K562 (cell line): ENCODE data around the gene LAGE3. TPM values are rescaled to one million over a fixed set of nuclear protein-coding genes. Genes with fewer than 3 reads are reported as not detected.

Experiments
- ARID1B ChIP-seq: fragments of 450-650 bp; IDR thresholded peaks from 2 replicates; pipeline ENCODE4 v1.6.1; 2016; ENCODE audit warnings: antibody characterized with exemption, mild to moderate bottlenecking, inconsistent platforms
- HLTF ChIP-seq: fragments of 450-650 bp; IDR thresholded peaks from 2 replicates; pipeline ENCODE4 v1.6.1; 2016
- KDM2B ChIP-seq: fragments of 250-450 bp; sonication (Bioruptor Pico); IDR thresholded peaks from 2 replicates; pipeline ENCODE4 v1.8.0; 2021; ENCODE audit warnings: mild to moderate bottlenecking, moderate library complexity
- PTTG1 ChIP-seq: fragments of 450-650 bp; IDR thresholded peaks from 2 replicates; pipeline ENCODE4 v1.6.1; 2016; ENCODE audit warnings: low read depth, mild to moderate bottlenecking, missing genetic modification characterization, missing compliant biosample characterization
- SMAD4 ChIP-seq: fragments of 250-450 bp; sonication (Bioruptor Pico); conservative IDR thresholded peaks from 2 replicates; pipeline ENCODE4 v1.8.0; 2021; ENCODE audit warnings: inconsistent platforms, mild to moderate bottlenecking, moderate library complexity
- ZNF75A ChIP-seq: fragments of 450-650 bp; formaldehyde crosslinking; IDR thresholded peaks from 2 replicates; pipeline ENCODE4 v1.4.0; 2020; ENCODE audit warnings: mild to moderate bottlenecking
- polyA plus RNA-seq, 8 experiments: library from polyadenylated mRNA; depleted of rRNA in 4 of 8; stranded (reverse) in 5 of 8; unstranded in 3 of 8; fragments of >200 nt; fragmentation: Nextera tagmentation in 2 of 8; fragmentation: Illumina TruSeq in 1 of 8; extraction: Ambion mirVana in 2 of 8; extraction: Trizol in 1 of 8; gene quantifications; 2 replicates each; pipeline versions ENCODE4 v1.2.1 to v1.2.3, GENCODE V29; 2011 to 2014; ENCODE audit warnings: inconsistent platforms in 1 of 8, missing spikeins in 1 of 8
- total RNA-seq, 7 experiments: library from RNA; depleted of rRNA in 6 of 7; stranded (reverse); fragments of >200 nt in 6 of 7; fragmentation: Illumina TruSeq in 2 of 7; extraction: Trizol in 2 of 7; gene quantifications; 2 replicates each; pipeline versions ENCODE4 v1.2.1 to v1.2.3, GENCODE V29; 2011 to 2021; ENCODE audit warnings: low replicate concordance in 1 of 7
- TF ChIP-seq, protein P1 (sequence below): fragments of 450-650 bp; IDR thresholded peaks from 2 replicates; pipeline ENCODE4 v1.6.1; 2017; ENCODE audit warnings: antibody characterized with exemption
- TF ChIP-seq, protein P2 (sequence below): fragments of 200-600 bp; sonication (generic); IDR thresholded peaks from one replicate; pipeline ENCODE4 v1.6.1; 2012; ENCODE audit warnings: mild to moderate bottlenecking, low read depth, low read length, inconsistent platforms
- TF ChIP-seq, protein P3 (sequence below): fragments of 250-450 bp; sonication (Bioruptor Pico); IDR thresholded peaks from 2 replicates; pipeline ENCODE4 v1.4.0; 2020; ENCODE audit warnings: mild to moderate bottlenecking, moderate library complexity
- TF ChIP-seq, protein P4 (sequence below): fragments of 450-650 bp; formaldehyde crosslinking; IDR thresholded peaks from 2 replicates; pipeline ENCODE4 v1.4.0; 2022; ENCODE audit warnings: mild to moderate bottlenecking, moderate library complexity

LAGE3 gene
- total and polyA plus RNA-seq, 9 of the 15 experiments (the other 6 are each of a cell fraction or from before 2014, with no cell fraction given), result 28.2 to 125 (median 35.8) TPM

DNA sequence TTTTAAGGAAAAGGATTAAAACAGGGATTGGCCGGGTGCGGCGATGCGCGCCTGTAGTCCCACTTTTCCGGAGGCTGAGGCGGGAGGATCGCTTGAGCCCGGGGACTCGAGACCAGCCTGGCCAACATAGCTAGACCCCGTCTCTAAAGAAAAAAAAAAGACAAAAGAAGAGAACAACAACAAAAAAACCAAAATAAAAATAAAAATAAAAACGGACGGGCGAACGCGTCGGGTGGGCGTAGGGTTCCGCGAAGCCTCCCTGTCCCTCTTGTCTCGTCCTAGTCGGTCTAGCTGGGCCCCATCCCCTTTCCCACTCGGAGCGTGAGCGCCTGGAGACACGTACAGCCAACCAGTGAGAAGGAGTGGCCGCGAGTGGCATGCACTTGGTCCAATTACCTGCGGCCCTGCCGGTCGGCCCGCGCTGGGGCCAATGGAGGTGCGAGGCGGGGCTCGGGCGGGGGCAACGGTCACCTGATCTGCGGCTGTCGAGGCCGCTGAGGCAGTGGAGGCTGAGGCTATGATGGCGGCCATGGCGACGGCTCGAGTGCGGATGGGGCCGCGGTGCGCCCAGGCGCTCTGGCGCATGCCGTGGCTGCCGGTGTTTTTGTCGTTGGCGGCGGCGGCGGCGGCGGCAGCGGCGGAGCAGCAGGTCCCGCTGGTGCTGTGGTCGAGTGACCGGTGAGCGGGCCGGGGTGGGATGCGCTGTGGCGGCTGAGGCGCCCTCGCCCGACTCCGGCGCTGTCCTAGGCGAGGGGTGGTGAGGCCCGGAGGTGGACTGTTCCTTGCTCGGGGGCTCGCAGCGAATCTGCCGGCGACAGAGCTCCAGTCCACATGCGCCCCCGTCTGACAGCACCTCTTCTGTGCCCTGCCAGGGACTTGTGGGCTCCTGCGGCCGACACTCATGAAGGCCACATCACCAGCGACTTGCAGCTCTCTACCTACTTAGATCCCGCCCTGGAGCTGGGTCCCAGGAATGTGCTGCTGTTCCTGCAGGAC is 50.6 kb downstream of the LAGE3 start, which contains the start of gene ATP6AP1 (continued):
- TF ChIP-seq, protein P1, sequence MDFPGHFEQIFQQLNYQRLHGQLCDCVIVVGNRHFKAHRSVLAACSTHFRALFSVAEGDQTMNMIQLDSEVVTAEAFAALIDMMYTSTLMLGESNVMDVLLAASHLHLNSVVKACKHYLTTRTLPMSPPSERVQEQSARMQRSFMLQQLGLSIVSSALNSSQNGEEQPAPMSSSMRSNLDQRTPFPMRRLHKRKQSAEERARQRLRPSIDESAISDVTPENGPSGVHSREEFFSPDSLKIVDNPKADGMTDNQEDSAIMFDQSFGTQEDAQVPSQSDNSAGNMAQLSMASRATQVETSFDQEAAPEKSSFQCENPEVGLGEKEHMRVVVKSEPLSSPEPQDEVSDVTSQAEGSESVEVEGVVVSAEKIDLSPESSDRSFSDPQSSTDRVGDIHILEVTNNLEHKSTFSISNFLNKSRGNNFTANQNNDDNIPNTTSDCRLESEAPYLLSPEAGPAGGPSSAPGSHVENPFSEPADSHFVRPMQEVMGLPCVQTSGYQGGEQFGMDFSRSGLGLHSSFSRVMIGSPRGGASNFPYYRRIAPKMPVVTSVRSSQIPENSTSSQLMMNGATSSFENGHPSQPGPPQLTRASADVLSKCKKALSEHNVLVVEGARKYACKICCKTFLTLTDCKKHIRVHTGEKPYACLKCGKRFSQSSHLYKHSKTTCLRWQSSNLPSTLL, result no peak
- TF ChIP-seq, protein P2, sequence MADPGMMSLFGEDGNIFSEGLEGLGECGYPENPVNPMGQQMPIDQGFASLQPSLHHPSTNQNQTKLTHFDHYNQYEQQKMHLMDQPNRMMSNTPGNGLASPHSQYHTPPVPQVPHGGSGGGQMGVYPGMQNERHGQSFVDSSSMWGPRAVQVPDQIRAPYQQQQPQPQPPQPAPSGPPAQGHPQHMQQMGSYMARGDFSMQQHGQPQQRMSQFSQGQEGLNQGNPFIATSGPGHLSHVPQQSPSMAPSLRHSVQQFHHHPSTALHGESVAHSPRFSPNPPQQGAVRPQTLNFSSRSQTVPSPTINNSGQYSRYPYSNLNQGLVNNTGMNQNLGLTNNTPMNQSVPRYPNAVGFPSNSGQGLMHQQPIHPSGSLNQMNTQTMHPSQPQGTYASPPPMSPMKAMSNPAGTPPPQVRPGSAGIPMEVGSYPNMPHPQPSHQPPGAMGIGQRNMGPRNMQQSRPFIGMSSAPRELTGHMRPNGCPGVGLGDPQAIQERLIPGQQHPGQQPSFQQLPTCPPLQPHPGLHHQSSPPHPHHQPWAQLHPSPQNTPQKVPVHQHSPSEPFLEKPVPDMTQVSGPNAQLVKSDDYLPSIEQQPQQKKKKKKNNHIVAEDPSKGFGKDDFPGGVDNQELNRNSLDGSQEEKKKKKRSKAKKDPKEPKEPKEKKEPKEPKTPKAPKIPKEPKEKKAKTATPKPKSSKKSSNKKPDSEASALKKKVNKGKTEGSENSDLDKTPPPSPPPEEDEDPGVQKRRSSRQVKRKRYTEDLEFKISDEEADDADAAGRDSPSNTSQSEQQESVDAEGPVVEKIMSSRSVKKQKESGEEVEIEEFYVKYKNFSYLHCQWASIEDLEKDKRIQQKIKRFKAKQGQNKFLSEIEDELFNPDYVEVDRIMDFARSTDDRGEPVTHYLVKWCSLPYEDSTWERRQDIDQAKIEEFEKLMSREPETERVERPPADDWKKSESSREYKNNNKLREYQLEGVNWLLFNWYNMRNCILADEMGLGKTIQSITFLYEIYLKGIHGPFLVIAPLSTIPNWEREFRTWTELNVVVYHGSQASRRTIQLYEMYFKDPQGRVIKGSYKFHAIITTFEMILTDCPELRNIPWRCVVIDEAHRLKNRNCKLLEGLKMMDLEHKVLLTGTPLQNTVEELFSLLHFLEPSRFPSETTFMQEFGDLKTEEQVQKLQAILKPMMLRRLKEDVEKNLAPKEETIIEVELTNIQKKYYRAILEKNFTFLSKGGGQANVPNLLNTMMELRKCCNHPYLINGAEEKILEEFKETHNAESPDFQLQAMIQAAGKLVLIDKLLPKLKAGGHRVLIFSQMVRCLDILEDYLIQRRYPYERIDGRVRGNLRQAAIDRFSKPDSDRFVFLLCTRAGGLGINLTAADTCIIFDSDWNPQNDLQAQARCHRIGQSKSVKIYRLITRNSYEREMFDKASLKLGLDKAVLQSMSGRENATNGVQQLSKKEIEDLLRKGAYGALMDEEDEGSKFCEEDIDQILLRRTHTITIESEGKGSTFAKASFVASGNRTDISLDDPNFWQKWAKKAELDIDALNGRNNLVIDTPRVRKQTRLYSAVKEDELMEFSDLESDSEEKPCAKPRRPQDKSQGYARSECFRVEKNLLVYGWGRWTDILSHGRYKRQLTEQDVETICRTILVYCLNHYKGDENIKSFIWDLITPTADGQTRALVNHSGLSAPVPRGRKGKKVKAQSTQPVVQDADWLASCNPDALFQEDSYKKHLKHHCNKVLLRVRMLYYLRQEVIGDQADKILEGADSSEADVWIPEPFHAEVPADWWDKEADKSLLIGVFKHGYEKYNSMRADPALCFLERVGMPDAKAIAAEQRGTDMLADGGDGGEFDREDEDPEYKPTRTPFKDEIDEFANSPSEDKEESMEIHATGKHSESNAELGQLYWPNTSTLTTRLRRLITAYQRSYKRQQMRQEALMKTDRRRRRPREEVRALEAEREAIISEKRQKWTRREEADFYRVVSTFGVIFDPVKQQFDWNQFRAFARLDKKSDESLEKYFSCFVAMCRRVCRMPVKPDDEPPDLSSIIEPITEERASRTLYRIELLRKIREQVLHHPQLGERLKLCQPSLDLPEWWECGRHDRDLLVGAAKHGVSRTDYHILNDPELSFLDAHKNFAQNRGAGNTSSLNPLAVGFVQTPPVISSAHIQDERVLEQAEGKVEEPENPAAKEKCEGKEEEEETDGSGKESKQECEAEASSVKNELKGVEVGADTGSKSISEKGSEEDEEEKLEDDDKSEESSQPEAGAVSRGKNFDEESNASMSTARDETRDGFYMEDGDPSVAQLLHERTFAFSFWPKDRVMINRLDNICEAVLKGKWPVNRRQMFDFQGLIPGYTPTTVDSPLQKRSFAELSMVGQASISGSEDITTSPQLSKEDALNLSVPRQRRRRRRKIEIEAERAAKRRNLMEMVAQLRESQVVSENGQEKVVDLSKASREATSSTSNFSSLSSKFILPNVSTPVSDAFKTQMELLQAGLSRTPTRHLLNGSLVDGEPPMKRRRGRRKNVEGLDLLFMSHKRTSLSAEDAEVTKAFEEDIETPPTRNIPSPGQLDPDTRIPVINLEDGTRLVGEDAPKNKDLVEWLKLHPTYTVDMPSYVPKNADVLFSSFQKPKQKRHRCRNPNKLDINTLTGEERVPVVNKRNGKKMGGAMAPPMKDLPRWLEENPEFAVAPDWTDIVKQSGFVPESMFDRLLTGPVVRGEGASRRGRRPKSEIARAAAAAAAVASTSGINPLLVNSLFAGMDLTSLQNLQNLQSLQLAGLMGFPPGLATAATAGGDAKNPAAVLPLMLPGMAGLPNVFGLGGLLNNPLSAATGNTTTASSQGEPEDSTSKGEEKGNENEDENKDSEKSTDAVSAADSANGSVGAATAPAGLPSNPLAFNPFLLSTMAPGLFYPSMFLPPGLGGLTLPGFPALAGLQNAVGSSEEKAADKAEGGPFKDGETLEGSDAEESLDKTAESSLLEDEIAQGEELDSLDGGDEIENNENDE, result no peak
- TF ChIP-seq PTTG1 (tag) (no peak), KDM2B (CRISPR knock-in tag) (no peak), HLTF (peak; percentile 42; the same call in 1 of the 2 replicates), SMAD4 (CRISPR knock-in tag) (no peak), ZNF75A (CRISPR knock-in tag) (no peak), ARID1B (no peak)
- TF ChIP-seq, protein P3, sequence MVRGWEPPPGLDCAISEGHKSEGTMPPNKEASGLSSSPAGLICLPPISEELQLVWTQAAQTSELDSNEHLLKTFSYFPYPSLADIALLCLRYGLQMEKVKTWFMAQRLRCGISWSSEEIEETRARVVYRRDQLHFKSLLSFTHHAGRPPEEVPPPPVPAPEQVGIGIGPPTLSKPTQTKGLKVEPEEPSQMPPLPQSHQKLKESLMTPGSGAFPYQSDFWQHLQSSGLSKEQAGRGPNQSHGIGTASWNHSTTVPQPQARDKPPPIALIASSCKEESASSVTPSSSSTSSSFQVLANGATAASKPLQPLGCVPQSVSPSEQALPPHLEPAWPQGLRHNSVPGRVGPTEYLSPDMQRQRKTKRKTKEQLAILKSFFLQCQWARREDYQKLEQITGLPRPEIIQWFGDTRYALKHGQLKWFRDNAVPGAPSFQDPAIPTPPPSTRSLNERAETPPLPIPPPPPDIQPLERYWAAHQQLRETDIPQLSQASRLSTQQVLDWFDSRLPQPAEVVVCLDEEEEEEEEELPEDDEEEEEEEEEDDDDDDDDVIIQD, result no peak
- TF ChIP-seq, protein P4, sequence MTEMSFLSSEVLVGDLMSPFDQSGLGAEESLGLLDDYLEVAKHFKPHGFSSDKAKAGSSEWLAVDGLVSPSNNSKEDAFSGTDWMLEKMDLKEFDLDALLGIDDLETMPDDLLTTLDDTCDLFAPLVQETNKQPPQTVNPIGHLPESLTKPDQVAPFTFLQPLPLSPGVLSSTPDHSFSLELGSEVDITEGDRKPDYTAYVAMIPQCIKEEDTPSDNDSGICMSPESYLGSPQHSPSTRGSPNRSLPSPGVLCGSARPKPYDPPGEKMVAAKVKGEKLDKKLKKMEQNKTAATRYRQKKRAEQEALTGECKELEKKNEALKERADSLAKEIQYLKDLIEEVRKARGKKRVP (CRISPR knock-in tag), result no peak
